ENCODE results near the gene PAPPA2. TPM values are rescaled to one million over a fixed set of nuclear protein-coding genes. Genes with fewer than 3 reads are reported as not detected.

The PAPPA2 gene
- total RNA-seq, 1 experiment from 2014 or later: not detected

- no peak for DNase-seq (ENCODE audit: low spot score)
- in situ Hi-C loops (cut with HindIII; ENCODE audit: low sequenced_read_pairs): no loop called here
These were observed 348.7 kb downstream of the PAPPA2 start for GRCh38 chr1:176811511-176812288.

GRCh38 chr1:176815621-176816020 is 352.6 kb downstream of the PAPPA2 start:
- DNase-seq (ENCODE audit: low spot score): no peak
- in situ Hi-C loops (cut with HindIII; ENCODE audit: low sequenced_read_pairs): no loop called here

- in situ Hi-C loops (cut with HindIII; ENCODE audit: low sequenced_read_pairs): no loop called here
- DNase-seq (ENCODE audit: low spot score): no peak
These were observed 353.3 kb downstream of the PAPPA2 start for GRCh38 chr1:176816232-176816631.

GRCh38 chr1:176820391-176821031 is 357.5 kb downstream of the PAPPA2 start:
- in situ Hi-C loops (cut with HindIII; ENCODE audit: low sequenced_read_pairs): no loop called here
- DNase-seq (ENCODE audit: low spot score): peak; percentile 24

GRCh38 chr1:176826265-176826664 is 363.3 kb downstream of the PAPPA2 start:
- no peak for DNase-seq (ENCODE audit: low spot score)
- in situ Hi-C loops (cut with HindIII; ENCODE audit: low sequenced_read_pairs): no loop called here

GRCh38 chr1:176829261-176829660 is 366.3 kb downstream of the PAPPA2 start:
- peak; percentile 65 for DNase-seq (ENCODE audit: low spot score)
- in situ Hi-C loops (cut with HindIII; ENCODE audit: low sequenced_read_pairs): no loop called here

GRCh38 chr1:176831150-176831549 is 368.2 kb downstream of the PAPPA2 start:
- DNase-seq (ENCODE audit: low spot score): no peak
- in situ Hi-C loops (cut with HindIII; ENCODE audit: low sequenced_read_pairs): no loop called here

GRCh38 chr1:176837708-176838107 is 374.7 kb downstream of the PAPPA2 start:
- in situ Hi-C loops (cut with HindIII; ENCODE audit: low sequenced_read_pairs): no loop called here
- DNase-seq (ENCODE audit: low spot score): no peak

GRCh38 chr1:176838276-176838995 is 375.5 kb downstream of the PAPPA2 start:
- DNase-seq (ENCODE audit: low spot score): no peak
- in situ Hi-C loops (cut with HindIII; ENCODE audit: low sequenced_read_pairs): no loop called here

GRCh38 chr1:176839216-176839615 is 376.2 kb downstream of the PAPPA2 start:
- in situ Hi-C loops (cut with HindIII; ENCODE audit: low sequenced_read_pairs): no loop called here
- no peak for DNase-seq (ENCODE audit: low spot score)

DNA sequence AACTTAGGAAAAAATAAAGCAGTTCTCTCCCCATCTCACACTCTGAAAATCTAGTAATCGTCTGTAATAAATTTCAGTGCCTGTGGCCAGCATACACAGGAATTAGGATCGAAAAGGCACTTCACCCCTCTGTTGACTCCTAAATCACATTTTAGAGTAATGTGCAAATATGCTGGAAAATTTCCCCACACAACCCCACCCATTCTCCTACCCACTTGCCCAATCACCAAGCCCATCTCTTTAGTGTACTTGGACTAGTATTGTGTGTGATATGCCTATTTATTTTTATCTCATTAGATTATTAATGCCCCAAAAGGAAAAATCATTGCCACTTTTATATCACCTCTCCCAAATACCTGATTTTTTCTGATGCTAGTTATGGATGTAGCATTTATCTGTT is 378.3 kb downstream of the PAPPA2 start:
- in situ Hi-C loops (cut with HindIII; ENCODE audit: low sequenced_read_pairs): no loop called here

DNA sequence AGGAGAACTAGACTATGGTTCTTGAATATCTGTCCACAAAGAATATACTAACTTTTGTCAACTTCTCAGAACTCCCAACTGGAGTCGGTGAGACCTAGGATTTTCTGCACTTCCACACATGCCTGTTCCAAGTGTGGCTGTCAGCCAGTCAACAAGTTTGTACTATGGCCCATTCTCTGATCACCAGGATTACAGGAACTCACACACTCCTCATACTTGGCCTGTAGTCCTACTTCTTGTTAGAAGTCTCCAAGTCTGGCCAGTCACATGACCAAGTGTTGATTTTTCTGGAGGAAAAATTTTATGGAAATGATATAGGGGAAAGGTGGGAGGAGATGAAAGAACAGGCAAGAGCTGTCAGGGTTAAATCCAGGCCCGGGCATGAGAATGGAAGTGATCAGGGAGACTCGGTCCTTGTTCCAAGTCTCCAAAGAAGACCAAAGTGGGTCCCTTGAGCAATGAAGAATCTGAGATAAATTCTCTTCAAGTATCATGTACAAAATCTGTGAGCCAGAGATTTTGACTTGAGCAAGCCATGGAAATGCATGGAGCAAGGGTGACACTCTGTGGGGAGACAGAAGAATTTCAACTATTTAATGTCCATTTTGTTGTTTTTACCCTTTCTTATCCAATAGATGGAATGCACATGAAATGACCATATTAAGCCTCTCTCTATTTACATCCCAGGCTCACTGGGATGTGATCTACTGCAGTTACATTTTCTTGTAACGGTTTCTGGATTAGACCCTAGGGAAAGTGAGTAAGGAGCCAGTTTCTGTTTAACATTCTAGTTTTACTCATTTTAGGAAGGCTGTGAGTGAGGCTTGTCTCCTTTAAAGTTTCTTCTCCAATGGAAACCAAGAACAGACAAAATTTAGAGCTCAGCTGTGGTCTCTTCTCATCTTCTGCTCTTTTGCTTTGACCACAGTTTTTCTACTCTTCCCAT is 380.6 kb downstream of the PAPPA2 start:
- in situ Hi-C loops (cut with HindIII; ENCODE audit: low sequenced_read_pairs): no loop called here
- DNase-seq (ENCODE audit: low spot score): peak; percentile 76

More for the DNA sequence above, 378.3 kb downstream of the PAPPA2 start:
- DNase-seq (ENCODE audit: low spot score): no peak

GRCh38 chr1:176847052-176847451 is 384.1 kb downstream of the PAPPA2 start:
- in situ Hi-C loops (cut with HindIII; ENCODE audit: low sequenced_read_pairs): no loop called here
- DNase-seq (ENCODE audit: low spot score): no peak

DNA sequence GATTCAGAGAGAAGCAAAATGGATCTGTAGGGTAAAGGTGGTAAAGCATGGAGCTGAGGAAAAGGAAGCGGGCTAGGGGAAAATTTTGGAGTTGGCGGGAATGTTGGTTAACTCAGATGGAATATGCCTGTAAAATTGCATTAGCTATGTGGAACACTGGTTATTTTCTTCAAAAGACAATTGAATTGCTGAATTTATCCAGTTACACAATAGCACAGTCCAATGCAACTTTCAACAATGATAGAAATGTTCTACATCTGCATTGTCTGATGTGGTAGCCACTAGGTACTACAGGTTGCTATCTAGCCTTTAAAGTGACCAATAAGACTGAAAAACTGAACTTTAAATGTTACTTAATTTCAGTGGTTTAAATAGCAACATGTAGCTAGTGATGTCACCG is 386.3 kb downstream of the PAPPA2 start:
- no peak for DNase-seq (ENCODE audit: low spot score)
- in situ Hi-C loops (cut with HindIII; ENCODE audit: low sequenced_read_pairs): no loop called here

DNA sequence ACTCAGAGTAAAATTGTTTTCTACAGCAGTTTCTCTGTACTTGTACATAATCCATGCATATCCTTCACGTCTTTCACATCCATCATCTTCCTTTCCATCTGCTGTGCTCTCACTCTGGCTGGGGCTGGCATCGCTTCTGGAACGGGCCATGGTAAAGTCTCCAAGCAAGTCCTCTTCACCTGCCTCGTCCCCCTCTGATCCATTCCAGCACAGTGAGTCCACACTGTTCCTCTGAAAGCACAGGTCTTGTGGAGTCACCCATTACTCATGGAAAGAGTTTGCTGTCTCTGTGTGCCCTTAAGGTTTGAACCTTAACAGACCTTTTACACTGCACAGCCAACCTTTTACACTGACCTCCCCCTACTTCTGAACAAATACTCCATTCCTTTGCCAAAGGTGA is 387.9 kb downstream of the PAPPA2 start:
- in situ Hi-C loops (cut with HindIII; ENCODE audit: low sequenced_read_pairs): no loop called here
- no peak for DNase-seq (ENCODE audit: low spot score)

- in situ Hi-C loops (cut with HindIII; ENCODE audit: low sequenced_read_pairs): no loop called here
- DNase-seq (ENCODE audit: low spot score): no peak
These were observed 389.1 kb downstream of the PAPPA2 start for GRCh38 chr1:176852124-176852523.

- in situ Hi-C loops (cut with HindIII; ENCODE audit: low sequenced_read_pairs): no loop called here
- no peak for DNase-seq (ENCODE audit: low spot score)
These were observed 390.5 kb downstream of the PAPPA2 start for GRCh38 chr1:176853503-176853902.

GRCh38 chr1:176854121-176854520 is 391.1 kb downstream of the PAPPA2 start:
- in situ Hi-C loops (cut with HindIII; ENCODE audit: low sequenced_read_pairs): no loop called here
- DNase-seq (ENCODE audit: low spot score): no peak

Measured in G401 (cell line).